ENCODE results near the gene LILRA6.
A peak's percentile ranks its signal among the peaks of the same experiment; 100 is the strongest.
"Not testable (repeated sequence)": the region's sequence is repeated elsewhere in the genome, so short reads cannot be mapped to it uniquely, and the experiment has no call there.

Gene LILRA6

DNA sequence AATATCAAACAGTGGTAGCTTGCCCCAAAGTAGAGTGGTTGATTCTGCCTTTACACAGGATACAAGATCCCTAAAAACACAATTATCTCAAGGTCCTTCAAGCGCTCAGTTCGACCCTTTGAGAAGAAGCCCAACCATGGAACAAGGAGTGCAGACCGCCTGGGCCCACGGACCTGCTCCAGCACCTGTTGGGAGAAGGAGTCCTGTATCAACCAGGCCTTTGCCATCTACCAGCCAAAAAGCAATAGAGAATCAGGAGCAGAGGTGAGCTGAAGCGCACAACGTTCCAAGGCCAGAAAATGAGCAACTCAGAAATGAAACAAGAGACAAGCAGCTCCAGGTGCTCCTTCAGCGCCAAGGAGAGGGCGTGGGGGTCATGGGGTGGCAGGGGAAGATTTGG is 13.4 kb downstream of the LILRA6 start:
- DNase-seq: no peak

DNA sequence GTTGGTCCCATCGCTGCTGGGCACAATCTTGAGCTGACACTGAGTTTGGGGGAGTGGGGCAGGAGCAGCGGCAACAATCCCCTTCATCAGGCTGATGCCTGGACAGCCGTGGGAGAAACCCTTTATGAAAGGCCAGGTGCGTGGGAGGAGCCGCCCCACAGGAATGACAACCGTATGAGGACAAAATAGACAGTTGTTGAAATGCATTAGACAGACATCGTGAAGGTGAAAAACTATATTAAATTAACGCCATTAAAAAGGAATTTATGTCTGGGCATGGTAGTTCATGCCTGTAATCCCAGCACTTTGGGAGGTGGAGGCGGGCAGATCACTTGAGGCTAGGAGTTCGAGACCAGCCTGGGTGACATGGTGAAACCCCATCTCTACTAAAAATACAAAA is 18.0 kb downstream of the LILRA6 start:
- not testable (repeated sequence) for DNase-seq

DNA sequence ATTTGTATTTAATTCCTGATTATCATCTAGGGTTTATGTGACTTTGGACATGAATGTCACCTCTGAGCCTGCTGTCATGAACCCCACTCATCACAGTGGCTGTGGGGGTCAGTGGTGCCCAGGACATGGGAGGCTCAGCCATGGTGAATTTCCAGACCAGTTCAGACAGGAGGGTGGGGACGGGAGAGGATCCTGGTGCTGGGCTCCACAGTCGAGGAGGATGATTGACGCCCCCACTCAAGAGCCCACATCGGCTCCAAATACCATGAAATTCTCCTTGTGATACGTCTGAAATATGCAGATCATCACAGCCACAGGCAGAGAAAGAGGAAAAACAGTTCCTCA is 18.7 kb downstream of the LILRA6 start:
- DNase-seq: not testable (repeated sequence)

DNA sequence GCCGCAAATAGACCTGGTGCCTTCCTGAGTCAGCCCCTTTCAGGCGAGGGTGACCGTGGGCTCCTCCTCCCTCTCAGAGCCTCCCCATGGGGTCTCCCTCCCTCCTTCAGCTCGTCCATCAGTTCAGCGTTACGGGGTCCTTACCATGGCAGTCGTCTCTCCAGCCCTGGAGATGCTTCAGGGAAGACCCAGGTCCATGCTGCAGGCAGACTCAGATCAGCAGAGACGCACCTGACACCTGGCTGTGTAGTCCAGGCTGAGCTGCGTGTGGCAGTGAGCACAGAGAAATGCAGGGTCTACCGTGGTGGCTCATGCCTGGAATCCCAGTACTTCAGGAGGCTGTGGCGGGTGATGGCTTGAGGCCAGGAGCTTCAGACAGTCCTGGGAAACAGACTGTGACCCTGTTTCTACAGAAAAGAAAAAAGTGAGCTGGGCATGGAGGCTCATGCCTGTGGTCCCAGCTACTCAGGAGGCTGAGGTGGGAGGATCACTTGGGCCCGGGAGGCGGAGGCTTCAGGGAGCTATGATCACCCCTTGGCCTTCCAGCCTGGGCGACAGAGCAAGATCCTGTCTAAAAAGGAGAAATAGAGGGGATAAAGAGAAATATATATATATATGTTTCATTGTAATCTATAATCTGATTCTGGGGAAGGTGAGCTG is 19.2 kb downstream of the LILRA6 start:
- DNase-seq: not testable (repeated sequence)

DNA sequence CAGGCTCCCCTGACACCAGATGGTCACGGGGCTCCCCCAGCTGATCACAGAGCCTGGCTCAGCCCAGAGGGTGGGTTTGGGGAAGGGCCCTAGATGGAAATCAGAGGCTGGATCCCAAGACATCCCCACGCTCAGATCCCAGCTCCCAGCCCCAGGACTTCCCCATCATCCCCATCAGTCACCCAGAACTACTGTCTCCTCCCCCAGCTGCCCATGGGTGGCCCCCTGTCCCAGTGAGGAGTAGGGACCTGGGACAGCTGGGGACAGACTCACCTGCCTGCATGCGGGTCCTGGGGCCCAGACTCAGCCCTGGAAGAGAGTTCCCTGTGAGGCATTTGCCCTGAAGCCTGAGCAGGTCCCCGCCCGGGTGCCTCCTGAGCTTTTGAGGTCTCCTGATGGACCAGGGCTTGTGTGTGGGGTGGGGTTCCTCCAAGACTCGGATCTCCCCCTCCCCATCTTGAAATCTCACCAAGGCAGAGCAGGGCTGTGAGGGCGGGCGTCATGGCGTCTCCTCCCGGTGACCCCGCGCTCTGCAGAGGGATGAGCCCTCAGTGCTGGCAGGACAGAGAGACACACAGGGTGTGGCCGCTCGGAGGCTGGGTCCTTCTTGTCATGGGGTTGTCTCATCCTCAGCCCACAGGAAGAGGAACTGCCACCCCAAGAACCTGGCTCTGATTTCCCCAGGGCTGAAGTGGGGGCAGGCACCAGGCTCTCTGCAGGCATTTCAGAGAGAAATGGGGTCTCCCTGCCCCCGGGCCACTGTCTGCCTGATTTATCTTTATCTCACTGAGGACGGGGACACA is 19.9 kb downstream of the LILRA6 start, which contains the start of gene LILRB3:
Gene LILRB3 (minus strand): TSS at position 534 of the 803 bp plus-strand sequence. CDS start 31 bp downstream, at position 503.
- not testable (repeated sequence) for DNase-seq

DNA sequence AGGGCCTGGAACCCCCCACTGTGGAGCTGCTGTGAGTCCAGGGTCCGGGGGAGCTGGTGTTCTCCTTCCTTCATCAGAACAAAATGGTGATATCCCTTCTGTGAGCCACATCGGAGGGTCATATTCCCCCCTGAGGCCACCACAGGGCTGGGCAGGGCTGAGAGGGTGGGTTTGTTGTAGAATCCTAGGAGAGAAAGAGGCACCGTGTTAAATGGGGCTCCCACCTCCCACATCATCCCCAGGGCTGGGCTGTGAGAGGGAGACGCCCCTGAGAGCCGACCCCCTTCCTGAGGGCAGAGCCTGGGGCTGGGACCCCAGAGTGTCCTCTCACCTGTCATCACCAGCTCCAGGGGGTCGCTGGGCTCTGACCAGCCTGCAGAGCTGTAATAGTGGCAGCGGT is 20.6 kb downstream of the LILRA6 start:
- DNase-seq: not testable (repeated sequence)

DNA sequence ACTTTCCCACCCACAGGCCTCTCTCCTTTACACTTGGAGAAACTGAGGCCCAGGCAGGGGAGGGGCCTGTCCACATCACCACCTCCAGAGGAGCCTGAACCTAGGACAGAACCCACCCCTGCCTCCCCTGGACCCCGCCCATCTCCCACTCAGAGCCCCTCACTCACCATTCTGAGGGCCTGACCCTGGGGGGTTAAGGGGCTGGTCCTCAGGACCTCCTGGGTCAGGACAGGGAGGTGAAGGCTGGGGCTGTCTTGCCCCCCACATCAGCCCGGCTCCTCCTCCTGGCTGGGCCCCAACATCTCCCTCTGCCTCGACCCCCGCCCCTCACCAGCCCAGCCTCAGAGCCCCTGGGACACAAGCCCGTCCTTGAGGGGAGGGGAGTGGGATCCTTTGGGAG is 22.9 kb downstream of the LILRA6 start:
- not testable (repeated sequence) for DNase-seq

DNA sequence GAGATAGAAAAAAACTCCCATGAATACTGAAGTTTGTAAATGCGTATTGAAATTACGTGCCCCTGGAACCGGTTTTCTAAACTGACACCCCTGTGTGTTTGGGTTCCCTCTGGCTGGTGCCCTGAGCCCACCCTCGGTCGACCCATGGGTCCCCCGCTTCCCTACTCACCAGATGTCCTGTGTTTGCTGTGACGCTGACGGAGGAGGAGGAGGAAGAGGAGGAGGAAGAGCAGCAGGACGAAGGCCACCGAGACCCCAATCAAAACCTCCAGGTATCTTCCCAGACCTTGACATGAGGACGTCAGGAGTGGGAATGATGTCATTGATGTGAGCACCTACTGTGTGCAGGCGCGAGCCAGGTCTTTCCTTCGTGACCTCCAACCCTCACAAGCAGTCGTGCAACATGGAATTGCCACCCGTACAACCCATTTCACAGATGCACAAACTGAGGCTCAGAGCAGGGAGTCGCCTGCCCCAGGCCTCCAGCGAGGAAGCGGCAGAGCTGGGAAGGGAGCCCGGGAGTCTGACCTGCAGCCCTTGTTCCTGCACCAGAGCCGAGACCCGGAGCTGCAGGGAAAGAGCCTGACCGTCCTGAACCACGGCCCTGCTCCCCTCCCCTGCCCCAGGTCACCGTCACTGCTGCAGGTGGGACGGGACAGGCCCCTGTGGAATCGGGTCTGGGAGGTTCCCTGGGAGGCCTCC is 23.5 kb downstream of the LILRA6 start:
- no peak for DNase-seq

DNA sequence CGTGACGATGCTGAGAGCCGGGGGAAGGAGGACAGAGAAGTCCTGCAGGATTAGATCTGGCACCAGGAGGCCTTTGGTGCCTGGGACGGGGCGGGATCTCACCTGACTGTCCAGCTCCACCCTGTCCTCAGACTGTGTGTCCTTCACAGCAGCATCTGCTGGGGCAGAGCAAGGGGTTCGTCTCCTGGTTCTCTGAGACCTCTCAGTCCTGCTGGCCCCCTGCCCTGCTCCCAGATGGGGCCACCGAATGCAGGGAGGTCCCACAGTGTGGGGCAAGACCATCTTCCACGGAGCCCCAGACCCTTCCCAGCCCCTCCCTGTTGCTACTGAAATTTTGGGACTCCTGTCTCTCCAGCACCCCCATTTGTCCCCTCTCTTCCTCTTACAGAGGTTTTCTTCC is 24.3 kb downstream of the LILRA6 start:
- DNase-seq: no peak

DNA sequence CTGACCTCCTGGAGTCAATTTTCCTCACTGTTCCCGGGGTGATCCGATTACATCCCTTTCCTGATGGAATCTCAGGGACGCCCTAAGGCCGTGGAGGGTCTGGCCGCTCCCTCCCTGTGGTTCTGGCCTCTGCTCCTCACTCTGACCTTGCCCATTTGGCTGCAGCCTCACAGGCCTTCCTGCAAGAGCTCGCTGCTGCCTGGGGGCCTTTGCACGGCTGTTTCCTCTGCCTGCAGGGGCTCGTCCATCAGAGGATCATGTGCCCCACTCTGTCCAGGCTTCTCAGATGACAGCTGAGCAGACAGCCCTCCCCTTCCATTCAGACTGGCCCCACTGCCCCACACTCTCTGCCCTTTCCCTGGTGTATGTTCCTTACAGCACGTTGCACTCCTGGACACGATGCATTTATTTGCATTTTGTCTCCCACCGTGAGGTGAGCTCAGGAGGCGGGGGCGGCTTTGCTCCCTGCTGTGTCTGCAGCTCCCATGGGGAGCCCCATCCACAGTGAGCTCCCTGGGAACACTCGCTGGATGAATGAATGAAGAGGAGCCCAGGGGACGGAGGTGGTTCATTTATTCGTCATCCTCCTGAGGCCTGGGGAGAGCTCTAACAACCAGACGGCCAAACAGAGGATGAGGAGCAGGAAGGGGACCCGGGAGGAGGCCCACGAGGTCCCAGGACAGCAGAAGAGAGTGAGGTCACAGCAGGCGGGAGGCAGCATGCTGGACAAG is 24.9 kb downstream of the LILRA6 start:
- not testable (repeated sequence) for DNase-seq

DNA sequence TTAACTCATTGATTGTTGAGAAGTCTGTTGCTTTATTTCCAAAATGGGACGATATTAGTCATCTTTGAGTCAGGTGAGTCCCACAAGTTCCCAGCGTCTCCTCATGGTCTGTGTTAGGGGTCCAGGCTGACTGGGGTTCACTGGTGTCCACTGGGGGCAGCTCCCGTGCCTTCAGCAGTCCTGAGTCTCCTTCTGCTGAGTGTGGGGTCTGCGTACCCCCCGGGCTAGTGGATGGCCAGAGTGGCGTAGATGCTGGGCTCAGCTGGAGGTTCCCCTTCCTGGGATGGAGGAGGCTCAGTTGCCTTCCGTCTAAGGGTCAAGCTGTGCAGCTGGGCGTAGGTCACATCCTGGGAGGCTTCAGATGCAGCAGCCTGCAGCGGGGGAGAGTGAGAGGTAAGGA is 25.7 kb downstream of the LILRA6 start:
- no peak for DNase-seq

DNA sequence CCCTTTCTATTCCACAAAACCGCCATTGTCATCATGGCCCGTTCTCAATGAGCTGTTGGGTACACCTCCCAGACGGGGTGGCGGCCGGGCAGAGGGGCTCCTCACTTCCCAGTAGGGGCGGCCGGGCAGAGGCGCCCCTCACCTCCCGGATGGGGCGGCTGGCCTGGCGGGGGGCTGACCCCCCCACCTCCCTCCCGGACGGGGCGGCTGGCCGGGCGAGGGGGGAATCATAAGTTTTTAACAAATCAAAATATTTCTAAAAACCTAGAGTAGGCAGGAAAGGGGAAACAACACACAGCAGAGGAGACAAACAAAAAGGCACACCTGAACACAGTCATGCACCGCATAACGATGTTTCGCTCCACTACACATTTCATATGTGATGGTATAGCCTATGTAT is 27.9 kb downstream of the LILRA6 start:
- not testable (repeated sequence) for DNase-seq

DNA sequence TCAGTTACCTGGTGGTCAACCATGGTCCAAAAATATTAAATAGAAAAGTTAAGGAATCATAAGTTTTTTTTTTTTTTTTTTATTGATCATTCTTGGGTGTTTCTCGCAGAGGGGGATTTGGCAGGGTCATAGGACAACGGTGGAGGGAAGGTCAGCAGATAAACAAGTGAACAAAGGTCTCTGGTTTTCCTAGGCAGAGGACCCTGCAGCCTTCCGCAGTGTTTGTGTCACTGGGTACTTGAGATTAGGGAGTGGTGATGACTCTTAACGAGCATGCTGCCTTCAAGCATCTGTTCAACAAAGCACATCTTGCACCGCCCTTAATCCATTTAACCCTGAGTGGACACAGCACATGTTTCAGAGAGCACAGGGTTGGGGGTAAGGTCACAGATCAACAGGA is 28.4 kb downstream of the LILRA6 start:
- DNase-seq: not testable (repeated sequence)

DNA sequence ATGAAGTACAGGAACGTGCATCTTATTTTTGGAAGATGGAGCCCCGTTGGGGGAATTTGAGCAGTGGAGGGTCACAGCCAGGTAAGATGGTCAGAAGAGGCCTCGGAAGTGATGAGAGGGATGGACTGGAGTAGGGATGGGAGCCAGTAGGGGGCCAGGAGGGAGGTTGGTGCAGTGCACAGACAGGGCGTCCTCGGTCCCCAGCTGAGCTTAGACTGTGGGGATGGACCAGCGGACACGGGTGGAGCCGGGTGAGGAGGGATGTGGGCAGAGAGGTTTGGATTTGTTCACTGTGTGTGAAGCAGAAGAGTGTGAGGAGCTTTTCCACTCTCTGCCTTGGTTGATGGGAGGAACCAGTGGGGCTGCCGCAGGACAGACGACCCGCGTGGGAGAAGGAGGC is 31.4 kb downstream of the LILRA6 start:
- DNase-seq: no peak

DNA sequence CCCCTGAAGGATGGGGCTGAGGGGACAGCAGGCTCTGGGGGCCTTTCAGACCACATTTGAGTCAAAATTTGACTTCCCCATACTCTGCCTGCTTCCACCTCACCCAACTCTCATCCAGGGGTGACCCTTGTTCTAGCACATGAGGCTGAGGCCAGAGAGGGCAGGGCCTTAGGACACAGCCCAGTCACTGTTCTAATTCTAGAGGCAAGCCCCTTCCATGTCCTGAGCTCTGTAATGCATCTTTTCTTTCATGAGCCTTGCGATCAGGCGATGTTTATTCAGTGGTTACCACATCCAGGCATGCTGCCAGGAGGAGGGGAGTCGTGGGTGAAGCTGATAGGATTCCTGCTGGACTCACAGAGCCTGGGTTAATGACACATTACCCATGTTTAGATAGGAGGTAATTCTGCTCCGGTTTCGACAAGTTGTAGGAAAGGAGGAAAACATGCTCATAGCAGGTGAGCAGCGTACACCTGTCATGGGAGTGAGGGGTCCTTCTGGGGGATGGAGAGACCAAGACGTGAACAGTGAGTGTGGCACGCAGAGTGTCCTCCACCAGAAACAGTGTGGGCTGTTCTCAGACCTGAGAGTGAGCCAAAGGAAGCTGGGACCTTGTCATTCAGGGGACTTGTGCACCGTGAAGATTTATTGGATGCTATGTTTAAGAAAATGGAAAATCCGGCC is 32.6 kb downstream of the LILRA6 start:
- DNase-seq: peak; percentile 95

DNA sequence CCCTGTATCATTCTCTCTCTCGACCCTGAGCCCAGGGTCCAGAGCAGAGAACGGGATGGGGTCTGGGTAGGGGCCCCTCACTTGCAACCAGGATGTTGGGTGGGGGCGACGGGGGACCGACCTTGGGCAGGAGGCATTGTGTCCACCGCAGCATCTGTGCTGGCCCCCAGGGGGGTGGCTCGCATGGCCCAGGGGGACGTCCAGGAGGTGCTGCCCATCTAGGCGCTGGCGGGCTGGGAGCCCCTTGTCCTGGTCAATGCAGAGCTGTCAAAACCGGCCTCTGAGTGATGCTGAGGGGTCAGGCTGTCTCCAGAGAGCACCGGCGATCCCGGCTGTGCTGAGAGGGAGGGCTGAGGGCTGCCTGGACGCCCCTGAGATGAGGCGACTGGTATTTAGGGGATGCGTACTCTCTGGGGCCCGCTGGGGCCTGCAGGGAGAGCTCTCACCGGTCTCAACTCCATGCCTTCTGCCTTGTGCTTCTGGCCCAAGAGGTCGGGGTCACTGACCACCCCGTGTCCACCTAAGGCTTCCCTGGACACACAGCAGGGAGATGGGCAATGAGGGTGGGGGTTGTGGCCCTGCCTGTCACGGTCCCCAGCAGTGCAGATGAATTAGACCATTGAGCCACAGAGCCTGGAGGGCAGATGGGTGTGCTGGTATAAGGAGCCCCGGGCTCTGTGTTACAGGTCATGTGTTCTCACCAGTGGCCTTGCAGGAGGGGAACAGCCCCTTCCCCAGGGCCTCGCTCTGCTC is 33.4 kb downstream of the LILRA6 start:
- peak; percentile 40 for DNase-seq

DNA sequence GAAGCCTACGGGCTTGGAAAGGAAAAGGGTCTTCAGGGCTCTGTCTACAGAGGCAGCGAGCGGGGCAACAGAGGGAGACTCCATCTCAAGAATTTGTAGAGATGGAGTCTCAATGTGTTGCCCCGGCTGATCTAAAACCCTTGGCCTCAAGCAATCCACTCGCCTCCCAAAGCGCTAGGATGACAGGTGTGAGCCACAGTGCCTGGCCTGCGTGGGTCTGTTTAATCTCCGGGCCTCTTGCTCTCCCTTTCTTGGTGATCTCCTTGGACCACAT is 33.9 kb downstream of the LILRA6 start:
- DNase-seq: no peak

DNA sequence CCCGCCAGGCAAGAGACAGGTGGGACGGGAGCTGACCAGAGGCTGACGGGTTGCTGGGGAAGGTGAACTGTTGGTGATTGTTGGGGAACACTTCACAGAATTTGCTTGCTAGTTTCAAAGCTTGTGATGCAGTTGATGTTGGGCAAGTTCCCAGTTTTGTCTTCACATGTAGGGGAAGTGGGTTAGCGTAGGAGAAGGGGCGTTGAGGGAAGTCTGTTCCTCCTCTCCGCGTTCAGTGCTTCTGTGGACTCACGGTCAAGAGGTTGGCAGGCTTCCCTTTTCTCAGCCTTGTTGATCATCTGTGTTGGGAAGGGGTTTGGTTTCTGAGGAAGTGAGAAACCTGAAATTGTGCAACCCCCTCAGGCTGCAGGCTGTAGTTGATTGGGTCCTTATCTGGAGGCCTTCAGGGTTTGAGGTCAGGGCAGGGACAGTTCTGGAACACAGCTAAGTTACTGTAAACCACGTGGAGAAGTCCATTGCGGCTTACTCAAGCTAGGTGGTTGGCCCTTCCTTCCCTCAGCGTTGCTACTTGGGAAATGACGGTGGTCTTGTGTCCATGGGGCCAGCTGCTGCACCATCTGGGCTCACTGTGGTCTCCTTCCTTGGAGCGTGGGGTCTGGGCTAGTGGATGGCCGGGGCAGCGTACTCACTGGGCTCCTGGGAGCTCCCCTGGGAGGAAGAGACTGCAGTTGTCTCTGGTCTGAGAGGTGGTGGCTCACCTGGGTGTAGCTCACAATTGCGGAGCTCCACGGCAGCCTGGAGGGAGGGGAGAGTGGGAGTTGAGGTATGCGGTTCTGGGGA is 34.4 kb downstream of the LILRA6 start:
- DNase-seq: no peak

DNA sequence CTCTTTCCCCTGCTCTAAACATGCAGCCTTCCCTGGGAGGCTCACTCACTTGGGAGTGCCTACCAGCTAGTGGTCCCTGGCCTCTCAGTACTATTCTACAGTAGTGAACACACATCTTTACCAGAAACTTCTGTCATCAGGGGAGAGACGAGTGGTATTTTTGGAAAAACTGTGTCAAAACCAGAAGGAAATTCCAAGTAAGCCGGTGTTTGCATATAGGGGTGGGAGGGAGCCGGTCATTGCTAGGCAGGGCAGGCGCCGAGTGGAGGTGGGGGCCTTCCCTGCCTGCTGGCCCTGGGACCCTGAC is 35.0 kb downstream of the LILRA6 start:
- no peak for DNase-seq

DNA sequence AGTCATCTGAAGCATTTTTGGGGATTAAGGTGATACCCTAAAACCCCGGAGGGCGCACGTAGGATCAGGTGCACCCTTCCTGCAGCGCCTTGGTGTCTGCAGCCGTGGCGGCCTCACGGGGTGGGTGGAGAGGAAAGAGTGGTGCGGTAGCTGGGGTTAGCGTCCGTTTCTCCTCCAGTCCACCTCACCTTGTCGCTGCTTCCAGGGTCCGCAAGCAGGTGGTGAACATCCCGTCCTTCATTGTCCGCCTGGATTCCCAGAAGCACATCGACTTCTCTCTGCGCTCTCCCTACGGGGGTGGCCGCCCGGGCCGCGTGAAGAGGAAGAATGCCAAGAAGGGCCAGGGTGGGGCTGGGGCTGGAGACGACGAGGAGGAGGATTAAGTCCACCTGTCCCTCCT is 35.4 kb downstream of the LILRA6 start:
- not testable (repeated sequence) for DNase-seq

DNA sequence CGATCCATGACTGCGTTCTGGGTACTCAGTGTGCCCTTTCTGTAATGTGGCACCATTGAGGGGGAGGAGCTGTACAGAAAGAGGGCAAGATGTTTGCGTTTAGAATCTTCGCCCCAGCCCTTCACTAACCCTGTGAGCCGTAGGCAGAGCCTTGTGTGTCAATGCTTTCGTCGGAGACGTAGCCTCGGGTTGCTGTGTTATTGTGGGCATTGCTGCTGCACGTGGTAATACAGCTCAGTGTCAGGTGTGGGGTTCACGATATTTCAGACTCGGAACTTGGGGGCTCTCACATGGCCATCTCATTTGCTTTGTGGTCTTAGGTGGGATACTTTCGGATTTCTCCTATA is 35.8 kb downstream of the LILRA6 start:
- DNase-seq: no peak

Measured in DMS79 treated with DMSO at 0.1 percent for 48 hours (cell line).